OCI-LY1 (cell line): ENCODE results near the gene POP7.
"Not testable (repeated sequence)": the region's sequence is repeated elsewhere in the genome, so short reads cannot be mapped to it uniquely, and the experiment has no call there.

ENCODE experiments used
- H2AFZ ChIP-seq: fragments of 200-600 bp; sonication (generic), shearing (Covaris generic); 2 replicates; pipeline ENCODE4 v1.6.0; 2014; ENCODE audit warnings: antibody characterized with exemption, mild to moderate bottlenecking, low read length
- H3F3A ChIP-seq: fragments of 200-600 bp; sonication (generic), shearing (Covaris generic); 2 replicates; pipeline ENCODE4 v1.6.0; 2014; ENCODE audit warnings: mild to moderate bottlenecking, antibody characterized with exemption, low read length, moderate library complexity; ENCODE audit not compliant: insufficient read depth
- H3K27ac ChIP-seq: fragments of 200-600 bp; sonication (generic); 2 replicates; pipeline ENCODE4 v1.5.1; 2014; ENCODE audit warnings: low read length, mixed run types, mild to moderate bottlenecking, low read depth; ENCODE audit not compliant: poor library complexity, severe bottlenecking
- H3K27me3 ChIP-seq: fragments of 200-600 bp; sonication (generic); 2 replicates; pipeline ENCODE4 v1.6.0; 2014; ENCODE audit warnings: antibody characterized with exemption, mild to moderate bottlenecking, low read length, moderate library complexity; ENCODE audit not compliant: insufficient read depth
- H3K36me3 ChIP-seq: fragments of 200-600 bp; sonication (generic); 2 replicates; pipeline ENCODE4 v1.6.1; 2014; ENCODE audit warnings: mild to moderate bottlenecking, antibody characterized with exemption, low read length, moderate library complexity, mixed read lengths; ENCODE audit not compliant: insufficient read depth
- H3K4me1 ChIP-seq: fragments of 200-600 bp; sonication (generic); 2 replicates; pipeline ENCODE4 v1.5.1; 2014; ENCODE audit warnings: mild to moderate bottlenecking, low read length, moderate library complexity; ENCODE audit not compliant: insufficient read depth, severe bottlenecking
- H3K4me2 ChIP-seq: fragments of 200-600 bp; sonication (generic), shearing (Covaris generic); 2 replicates; pipeline ENCODE4 v1.6.1; 2014; ENCODE audit warnings: low read length
- H3K4me3 ChIP-seq: fragments of 200-600 bp; sonication (generic); 2 replicates; pipeline ENCODE4 v1.5.1; 2014; ENCODE audit warnings: low read length, low read depth, mild to moderate bottlenecking, mixed read lengths; ENCODE audit not compliant: poor library complexity, severe bottlenecking
- H3K79me2 ChIP-seq: fragments of 200-600 bp; shearing (Covaris generic); 2 replicates; pipeline ENCODE4 v1.6.1; 2016; ENCODE audit warnings: mixed run types, low read length, mixed read lengths; ENCODE audit not compliant: insufficient read depth
- H3K9ac ChIP-seq: fragments of 200-600 bp; sonication (generic), shearing (Covaris generic); 2 replicates; pipeline ENCODE4 v1.6.1; 2014; ENCODE audit warnings: mild to moderate bottlenecking, low read length, mixed read lengths
- H3K9me2 ChIP-seq: fragments of 200-600 bp; sonication (generic), shearing (Covaris generic); 2 replicates; pipeline ENCODE4 v1.6.1; 2014; ENCODE audit warnings: low read depth, mild to moderate bottlenecking, low read length, mixed read lengths
- H3K9me3 ChIP-seq: fragments of 200-600 bp; shearing (Covaris generic); 2 replicates; pipeline ENCODE4 v1.6.1; 2014; ENCODE audit warnings: low read length, mixed read lengths
- H4K20me1 ChIP-seq: fragments of 200-600 bp; sonication (generic), shearing (Covaris generic); 2 replicates; pipeline ENCODE4 v1.6.0; 2016; ENCODE audit warnings: mild to moderate bottlenecking, low read length; ENCODE audit not compliant: insufficient read depth
- EZH2 ChIP-seq: fragments of 200-600 bp; sonication (generic), shearing (Covaris generic); IDR thresholded peaks from 2 replicates; pipeline ENCODE4 v1.8.0; 2017; ENCODE audit warnings: borderline replicate concordance, mixed run types, mild to moderate bottlenecking, antibody characterized with exemption, low read length, moderate library complexity, mixed read lengths
- TF ChIP-seq, protein P1 (sequence below): fragments of 200-600 bp; sonication (generic), shearing (Covaris generic); IDR thresholded peaks from 2 replicates; pipeline ENCODE4 v1.5.1; 2017; ENCODE audit warnings: mild to moderate bottlenecking, antibody characterized with exemption, low read length, moderate library complexity, mixed read lengths

POP7 gene

GRCh38 chr7:100714725-100715124 lies 8.8 kb downstream of the POP7 start:
- no peaks in the 10 kb centered on the region for H3F3A ChIP-seq
- H3K4me2 ChIP-seq: no peak overlapping the region
- no peaks in the 10 kb centered on the region for H3K79me2 ChIP-seq
- H3K36me3 ChIP-seq: no peaks in the 10 kb centered on the region
- H4K20me1 ChIP-seq: no peaks in the 10 kb centered on the region
- TF ChIP-seq, protein P1, sequence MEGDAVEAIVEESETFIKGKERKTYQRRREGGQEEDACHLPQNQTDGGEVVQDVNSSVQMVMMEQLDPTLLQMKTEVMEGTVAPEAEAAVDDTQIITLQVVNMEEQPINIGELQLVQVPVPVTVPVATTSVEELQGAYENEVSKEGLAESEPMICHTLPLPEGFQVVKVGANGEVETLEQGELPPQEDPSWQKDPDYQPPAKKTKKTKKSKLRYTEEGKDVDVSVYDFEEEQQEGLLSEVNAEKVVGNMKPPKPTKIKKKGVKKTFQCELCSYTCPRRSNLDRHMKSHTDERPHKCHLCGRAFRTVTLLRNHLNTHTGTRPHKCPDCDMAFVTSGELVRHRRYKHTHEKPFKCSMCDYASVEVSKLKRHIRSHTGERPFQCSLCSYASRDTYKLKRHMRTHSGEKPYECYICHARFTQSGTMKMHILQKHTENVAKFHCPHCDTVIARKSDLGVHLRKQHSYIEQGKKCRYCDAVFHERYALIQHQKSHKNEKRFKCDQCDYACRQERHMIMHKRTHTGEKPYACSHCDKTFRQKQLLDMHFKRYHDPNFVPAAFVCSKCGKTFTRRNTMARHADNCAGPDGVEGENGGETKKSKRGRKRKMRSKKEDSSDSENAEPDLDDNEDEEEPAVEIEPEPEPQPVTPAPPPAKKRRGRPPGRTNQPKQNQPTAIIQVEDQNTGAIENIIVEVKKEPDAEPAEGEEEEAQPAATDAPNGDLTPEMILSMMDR: no peak
- no peak for TF ChIP-seq EZH2
- H3K9me2 ChIP-seq: no peaks in the 10 kb centered on the region
- peaks cover 9% of the 10 kb centered on the region for H3K27me3 ChIP-seq
- H3K9ac ChIP-seq: no peak overlapping the region
- H3K27ac ChIP-seq: no peak overlapping the region
- H2AFZ ChIP-seq: no peak overlapping the region
- peaks cover 5% of the 10 kb centered on the region; the same call in 1 of the 2 replicates for H3K9me3 ChIP-seq
- no peak overlapping the region for H3K4me3 ChIP-seq
- no peaks in the 10 kb centered on the region for H3K4me1 ChIP-seq

GRCh38 chr7:100717073-100717472 lies 11.2 kb downstream of the POP7 start:
- not testable (repeated sequence) for H2AFZ ChIP-seq, H3K27ac ChIP-seq, H3K4me1 ChIP-seq, H3K4me3 ChIP-seq, H4K20me1 ChIP-seq, H3F3A ChIP-seq, H3K4me2 ChIP-seq, H3K9me2 ChIP-seq, H3K9me3 ChIP-seq, H3K9ac ChIP-seq, H3K36me3 ChIP-seq, H3K79me2 ChIP-seq
- peaks cover 10% of the 10 kb centered on the region for H3K27me3 ChIP-seq

DNA sequence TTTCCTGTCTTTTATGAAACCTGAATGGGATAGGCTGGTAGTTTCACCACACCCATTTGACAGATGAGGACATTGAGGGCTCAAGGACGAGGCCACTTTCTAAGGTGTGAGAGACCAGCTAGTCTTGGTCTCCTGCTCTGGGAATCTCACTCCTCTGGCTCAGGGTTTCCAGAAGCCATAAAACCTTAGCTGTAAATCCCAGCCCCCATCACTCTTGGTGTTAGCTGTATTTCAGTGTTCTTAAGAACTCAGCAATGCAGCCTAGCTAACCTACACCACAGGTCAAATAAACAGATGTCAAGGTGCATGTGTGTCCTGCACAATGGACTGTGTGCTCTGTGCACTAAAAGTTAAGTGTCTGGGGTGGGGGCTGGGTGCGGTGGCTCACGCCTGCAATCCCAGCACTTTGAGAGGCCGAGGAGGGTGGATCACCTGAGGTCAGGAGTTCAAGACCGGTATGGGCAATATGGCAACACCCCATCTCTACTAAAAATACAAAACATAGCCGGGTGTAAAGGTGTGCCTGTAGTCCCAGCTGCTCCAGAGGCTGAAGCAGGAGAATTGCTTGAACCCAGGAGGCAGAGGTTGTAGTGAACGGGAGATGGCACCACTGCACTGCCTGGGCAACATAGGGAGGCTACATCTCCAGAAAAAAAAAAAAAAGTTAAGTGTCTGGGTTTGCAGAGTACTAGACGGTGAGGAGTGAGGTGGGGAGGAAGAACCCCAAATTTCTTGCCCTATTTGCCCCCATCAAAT lies 13.8 kb downstream of the POP7 start:
- H3K9me2 ChIP-seq: no peaks in the 10 kb centered on the region
- no peaks in the 10 kb centered on the region for H3K79me2 ChIP-seq
- no peaks in the 10 kb centered on the region for H4K20me1 ChIP-seq
- H3K36me3 ChIP-seq: no peaks in the 10 kb centered on the region
- no peaks in the 10 kb centered on the region for H3K4me1 ChIP-seq
- H2AFZ ChIP-seq: no peak overlapping the region
- H3F3A ChIP-seq: no peaks in the 10 kb centered on the region
- H3K9me3 ChIP-seq: peaks cover 5% of the 10 kb centered on the region; the same call in 1 of the 2 replicates
- no peak overlapping the region for H3K4me2 ChIP-seq
- no peak overlapping the region for H3K4me3 ChIP-seq
- no peak overlapping the region for H3K9ac ChIP-seq
- TF ChIP-seq EZH2: no peak
- TF ChIP-seq, protein P1: no peak
- no peak overlapping the region for H3K27ac ChIP-seq
- H3K27me3 ChIP-seq: peaks cover 19% of the 10 kb centered on the region

GRCh38 chr7:100720279-100720670 lies 14.4 kb downstream of the POP7 start, which contains the start of gene EPO:
TSS of gene EPO (plus strand) at chr7:100720468. CDS start at chr7:100720981, 513 bp downstream.
- H3K4me1 ChIP-seq: no peaks in the 10 kb centered on the region
- no peaks in the 10 kb centered on the region for H3F3A ChIP-seq
- peaks cover 5% of the 10 kb centered on the region; the same call in 1 of the 2 replicates for H3K9me3 ChIP-seq
- no peaks in the 10 kb centered on the region for H3K36me3 ChIP-seq
- no peaks in the 10 kb centered on the region for H3K79me2 ChIP-seq
- peaks cover 19% of the 10 kb centered on the region for H3K27me3 ChIP-seq
- no peak within 1 kb of the TSS for H3K27ac ChIP-seq
- no peak within 1 kb of the TSS for H3K4me3 ChIP-seq
- TF ChIP-seq, protein P1: no peak
- no peak for TF ChIP-seq EZH2
- H3K4me2 ChIP-seq: no peak within 1 kb of the TSS
- no peaks in the 10 kb centered on the region for H4K20me1 ChIP-seq
- H3K9ac ChIP-seq: no peak within 1 kb of the TSS
- no peaks in the 10 kb centered on the region for H3K9me2 ChIP-seq
- H2AFZ ChIP-seq: no peak within 1 kb of the TSS
